ENCODE measurements around the gene USP30.
A peak's percentile ranks its signal among the peaks of the same experiment; 100 is the strongest.
"Not testable (repeated sequence)": the region's sequence is repeated elsewhere in the genome, so short reads cannot be mapped to it uniquely, and the experiment has no call there.

USP30 gene

DNA sequence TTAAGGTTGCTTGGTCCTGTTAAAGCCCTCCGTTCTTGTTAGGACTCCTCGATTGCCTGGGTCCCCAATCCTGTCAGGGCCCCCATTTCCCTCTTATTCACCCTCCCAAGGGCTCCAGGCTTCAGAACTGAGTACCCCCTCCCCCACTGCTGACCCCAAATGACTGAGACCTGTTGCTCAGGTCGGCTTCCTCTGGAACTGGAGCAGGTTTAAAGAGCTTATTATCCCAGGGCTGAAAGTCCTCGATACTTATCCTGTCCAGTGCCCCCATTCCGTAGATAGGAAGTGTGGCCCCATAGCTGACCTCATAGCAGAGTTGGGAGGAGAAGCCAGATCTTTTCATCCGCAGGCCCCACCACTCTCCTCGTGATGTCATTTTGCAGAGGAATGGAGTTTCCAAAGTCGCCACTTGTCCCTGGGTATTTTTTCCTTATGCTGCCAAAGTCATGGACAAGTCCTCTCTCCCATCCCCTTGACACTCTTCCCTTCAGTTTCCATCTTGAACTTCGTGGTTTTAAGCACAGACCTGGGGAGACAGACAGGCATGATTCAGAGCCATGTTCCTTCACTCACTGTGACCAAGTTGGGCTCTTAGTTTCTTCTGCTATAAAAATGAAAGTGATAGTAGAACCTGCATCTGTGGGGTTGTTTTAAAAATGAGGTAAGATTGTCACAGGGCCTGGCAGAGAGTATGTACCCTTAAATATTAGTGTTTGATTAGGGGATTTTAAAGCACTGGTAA is 1.2 kb downstream of the USP30 start:
- no peak for DNase-seq

DNA sequence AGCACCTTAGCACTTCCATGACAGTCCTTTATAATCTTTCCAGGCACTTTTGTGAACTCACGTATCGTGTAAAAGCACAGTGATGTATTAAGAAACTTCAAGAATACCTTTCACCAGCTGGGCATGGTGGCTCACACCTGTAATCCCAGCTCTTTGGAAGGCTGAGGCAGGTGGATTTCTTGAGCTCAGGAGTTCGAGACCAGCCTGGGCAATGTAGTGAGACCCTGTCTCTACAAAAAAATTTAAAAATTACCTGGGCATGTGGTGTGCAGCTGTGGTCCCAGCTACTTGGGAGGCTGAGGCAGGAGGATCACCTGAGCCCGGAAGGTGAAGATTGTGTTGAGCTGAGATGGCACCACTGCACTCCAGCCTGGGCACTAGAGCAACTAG is 1.7 kb downstream of the USP30 start:
- not testable (repeated sequence) for DNase-seq

DNA sequence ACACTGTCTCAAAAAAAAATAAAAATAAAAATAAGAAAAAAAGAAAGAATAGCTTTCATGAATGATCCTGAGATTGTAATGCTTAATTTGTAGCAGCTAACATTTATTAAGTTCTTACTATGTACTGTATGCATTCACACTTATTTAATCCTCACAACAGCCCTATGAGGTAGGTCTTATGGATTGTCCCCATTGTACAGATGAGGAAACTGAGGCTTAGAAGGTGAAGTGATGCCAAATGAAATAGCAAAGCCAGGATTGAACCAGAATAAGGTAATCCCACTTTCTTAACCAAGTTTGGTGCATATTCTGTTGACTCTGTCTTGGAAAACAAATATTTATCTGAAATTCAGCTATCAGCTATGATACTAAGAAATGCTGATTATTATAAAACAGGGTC is 2.1 kb downstream of the USP30 start:
- DNase-seq = no peak

DNA sequence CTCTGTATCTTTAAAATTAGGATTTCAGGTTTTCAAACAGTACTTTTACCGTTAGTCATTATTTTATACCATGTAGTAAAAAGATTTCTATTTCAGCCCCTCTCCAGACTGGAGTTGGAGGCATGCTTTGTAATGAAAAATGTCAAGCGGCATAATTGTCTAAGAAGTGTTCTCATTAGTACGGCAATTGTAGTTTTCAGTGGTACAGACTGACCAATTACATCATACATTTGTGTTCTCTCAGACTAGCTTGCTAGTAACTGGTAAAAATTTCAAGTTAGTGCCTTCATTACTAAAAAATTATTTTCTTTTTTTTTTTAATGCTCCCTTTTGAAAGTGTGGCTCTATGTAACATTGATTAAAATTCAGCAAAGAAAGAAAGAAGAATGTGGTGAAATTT is 4.5 kb downstream of the USP30 start:
- no peak for DNase-seq

DNA sequence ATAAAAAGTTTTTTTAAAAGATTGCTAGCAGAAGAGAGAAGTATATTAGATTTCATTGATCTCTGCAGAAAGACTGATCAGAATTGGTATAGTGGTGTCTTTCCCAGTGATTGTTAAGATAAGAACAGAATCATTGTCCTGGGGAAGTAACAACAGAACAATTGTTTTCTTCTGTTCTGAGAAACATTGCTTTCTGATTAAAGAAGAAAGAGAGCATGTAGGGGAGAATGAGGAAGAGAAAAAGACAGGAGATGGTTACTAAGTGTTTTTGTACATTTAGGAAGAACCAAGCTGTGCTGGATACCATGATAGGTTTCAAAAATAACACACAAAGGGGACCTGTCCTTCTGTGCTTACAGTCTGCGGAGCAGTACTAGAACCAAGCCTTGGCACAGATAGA is 5.0 kb downstream of the USP30 start:
- no peak for DNase-seq

DNA sequence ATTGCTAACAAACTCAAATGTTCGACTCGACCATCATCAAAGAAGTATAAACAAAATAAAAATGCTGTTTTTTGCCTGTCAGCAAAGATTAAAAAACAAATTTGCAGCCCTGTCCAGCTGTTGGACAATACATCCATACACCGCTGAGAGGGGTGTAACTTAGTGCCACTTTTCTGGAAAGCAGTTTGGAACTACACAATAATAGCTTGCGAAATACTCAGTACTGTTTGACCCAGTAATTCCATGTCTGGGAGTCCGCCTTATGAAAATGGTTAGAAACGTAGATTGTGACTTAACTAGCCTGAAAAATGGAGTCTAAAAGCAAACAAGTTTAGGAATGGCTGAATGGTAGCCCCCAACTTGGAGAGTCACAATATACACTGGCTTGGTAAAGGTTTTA is 6.4 kb downstream of the USP30 start:
- DNase-seq = no peak

DNA sequence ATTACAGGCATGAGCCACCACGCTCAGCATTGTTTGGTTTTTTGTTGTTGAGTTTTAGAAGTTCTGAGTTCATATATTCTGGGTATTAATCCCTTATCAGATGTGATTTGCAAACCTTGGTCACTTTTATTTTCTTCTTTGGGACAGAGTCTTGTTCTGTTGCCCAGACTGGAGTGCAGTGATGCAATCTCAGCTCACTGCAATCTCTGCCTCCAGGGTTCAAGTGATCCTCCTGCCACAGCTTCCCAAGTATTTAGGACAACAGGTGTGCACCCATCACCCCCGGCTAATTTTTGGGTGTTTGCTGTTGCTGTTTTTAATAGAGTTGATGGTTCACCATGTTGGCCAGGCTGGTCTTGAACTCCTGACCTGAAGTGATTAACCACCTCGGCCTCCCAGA is 11.8 kb downstream of the USP30 start:
- no peak for DNase-seq

DNA sequence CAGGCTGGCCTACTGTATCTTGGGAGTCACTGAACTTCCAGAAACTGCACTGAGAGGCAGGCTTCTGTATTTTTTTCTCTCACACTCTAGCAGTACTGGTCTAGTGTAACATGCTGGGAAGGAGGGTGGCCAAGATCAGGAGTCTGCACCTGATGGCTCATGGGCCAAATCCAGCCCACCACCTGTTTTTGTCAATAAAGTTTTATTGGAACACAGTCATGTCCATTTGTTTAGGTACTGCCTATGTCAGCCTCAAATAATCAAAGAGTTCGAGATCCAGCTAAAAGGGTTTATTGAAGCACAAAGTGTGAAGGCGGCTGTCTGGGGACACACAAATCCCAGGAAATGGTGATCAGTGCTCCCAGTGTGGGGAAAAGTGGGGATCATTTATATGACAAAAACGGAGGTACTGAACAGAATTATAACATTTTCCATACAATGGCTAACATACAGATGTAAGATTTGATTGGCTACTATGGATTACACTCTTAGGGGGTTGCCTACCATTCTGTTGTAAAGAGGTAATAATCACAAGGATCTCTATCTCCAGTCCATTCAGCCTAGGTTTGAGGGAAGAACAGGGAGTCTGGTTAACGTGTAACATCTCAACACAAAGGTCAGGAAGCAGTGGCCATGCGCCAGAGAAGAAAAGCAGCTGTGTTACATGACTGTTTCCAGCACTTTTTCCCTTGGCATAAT is 12.9 kb downstream of the USP30 start:
- DNase-seq = no peak

DNA sequence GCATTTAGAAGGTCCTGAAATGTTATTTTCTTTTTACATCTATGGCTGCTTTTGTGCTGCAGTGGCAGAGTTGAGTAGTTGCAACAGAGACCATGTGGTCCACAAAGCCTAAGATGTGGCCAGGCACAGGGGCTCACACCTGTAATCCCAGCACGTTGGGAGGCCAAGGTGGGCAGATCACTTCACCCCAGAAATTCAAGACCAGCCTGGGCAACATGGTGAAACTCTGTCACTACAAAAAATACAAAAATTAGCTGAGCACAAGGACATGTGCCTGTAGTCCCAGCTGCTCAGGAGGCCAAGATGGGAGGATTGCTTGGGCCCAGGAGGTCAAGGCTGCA is 13.4 kb downstream of the USP30 start:
- no peak for DNase-seq

DNA sequence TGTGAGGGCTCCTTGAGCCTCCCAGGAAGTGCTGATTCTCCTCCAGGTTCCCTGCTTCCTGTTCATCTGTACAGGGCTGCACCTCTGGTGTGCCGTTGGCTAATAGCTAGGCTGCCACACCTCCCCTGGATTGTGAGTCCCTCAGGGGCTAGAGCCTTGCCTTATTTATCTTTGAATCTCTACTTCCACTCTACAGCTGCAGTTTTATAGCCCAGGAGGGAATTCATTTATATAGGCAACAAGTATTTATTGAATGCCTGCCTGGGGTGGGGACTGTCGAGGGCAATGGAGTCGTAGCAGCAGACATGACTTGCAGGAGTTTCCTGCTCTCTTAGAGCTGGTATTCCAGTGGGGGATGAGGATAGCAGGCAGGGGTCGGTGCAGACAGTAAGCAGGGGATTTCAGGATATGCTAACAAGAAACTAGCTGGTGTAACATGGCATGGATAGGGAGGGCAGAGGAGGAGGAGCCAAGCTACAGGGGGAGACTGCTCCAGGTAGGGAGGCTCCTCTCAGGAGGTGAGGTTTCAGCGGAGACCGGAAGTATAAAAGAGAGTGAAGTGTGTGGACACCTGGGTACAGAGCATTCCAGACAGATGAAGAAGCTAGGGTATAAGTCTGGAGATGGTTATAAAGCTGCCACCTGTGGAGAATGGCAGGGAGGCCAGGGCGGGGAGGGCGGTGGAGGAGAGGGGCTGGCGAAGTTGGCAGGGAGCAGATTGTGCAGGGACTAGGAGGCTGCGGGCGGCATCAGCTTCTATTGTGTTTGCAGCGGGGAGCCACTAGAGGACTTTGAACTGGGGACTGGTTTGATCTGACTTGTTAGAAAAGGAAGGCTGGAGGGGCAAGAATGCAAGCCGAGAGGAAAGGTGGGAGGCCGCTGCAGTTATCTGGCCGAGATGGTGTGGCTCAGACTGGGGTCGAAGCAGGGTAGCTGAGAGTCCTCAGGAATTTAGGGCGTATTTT is 17.2 kb downstream of the USP30 start:
- DNase-seq = no peak

DNA sequence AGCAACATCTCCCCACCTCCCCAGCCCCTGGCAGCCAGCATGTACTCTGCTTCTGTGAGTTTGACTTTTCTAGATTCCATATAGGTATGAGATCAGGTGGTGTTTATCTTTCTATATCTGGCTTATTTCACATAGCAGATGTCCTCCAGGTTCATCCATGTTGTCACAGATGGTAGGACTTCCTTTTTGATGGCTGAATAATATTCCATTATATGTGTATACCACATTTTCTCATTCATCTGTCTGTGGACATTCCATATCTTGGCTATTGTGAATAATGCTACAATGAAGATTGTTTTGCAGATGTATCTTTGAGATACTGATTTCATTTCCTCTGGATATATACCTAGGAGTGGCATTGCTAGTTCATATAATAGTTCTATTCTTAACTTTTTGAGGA is 22.5 kb downstream of the USP30 start:
- DNase-seq = no peak

DNA sequence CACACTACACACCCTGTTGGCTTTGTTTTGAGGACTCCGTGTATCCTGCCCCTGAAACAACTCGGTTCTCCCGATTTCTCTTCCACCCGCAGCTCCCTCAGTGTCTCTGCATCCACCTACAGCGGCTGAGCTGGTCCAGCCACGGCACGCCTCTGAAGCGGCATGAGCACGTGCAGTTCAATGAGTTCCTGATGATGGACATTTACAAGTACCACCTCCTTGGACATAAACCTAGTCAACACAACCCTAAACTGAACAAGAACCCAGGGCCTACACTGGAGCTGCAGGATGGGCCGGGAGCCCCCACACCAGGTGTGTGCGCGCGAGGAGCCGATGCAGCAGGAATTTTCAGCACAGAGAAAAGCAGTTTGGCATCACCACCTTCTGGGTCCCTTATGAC is 30.4 kb downstream of the USP30 start:
- DNase-seq = no peak

DNA sequence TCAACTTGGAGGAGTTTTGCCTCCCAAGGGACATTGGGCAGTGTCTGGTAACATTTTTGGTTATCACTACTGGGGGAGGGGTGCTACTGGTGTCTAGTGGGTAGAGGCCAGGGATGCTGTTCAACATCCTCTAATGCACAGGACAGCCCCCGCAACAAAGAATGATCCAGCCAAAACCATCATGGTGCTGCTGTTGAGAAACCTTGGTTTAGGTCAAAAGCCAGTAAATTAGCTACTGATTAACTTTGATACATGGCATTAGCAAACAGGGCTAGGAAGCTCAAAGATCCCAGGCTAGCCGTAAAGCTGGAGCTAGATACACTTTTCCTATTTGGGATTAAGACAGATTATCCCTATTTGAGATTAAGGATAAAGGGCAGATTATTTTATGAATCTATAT is 32.0 kb downstream of the USP30 start:
- no peak for DNase-seq

DNA sequence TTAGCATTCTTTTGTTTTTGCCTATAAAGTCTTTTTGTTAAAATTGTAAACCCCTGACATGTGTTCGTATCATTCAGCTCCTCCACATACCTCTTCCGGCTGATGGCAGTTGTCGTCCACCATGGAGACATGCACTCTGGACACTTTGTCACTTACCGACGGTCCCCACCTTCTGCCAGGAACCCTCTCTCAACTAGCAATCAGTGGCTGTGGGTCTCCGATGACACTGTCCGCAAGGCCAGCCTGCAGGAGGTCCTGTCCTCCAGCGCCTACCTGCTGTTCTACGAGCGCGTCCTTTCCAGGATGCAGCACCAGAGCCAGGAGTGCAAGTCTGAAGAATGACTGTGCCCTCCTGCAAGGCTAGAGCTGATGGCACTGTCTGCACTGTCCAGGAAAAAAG is 33.2 kb downstream of the USP30 start:
- DNase-seq = no peak

DNA sequence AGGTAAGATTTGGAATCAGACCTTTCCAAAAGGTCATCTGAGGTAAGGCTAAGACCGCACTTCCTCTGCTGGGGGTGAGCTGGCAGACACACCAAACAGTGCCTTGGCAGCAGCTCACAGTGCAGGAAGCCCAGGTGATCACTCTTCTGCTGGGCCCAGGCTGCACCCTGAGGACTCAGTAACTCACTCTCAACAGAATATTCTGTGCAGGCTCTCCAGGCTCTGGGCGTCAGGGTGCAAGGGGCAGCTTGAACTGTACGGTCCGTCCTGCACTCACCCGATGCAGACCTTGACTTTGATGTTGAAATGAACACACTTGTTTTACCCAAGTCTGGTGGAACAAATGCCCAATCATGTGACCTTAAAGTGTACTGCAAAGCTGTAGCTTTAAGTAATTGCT is 34.9 kb downstream of the USP30 start:
- DNase-seq = no peak

DNA sequence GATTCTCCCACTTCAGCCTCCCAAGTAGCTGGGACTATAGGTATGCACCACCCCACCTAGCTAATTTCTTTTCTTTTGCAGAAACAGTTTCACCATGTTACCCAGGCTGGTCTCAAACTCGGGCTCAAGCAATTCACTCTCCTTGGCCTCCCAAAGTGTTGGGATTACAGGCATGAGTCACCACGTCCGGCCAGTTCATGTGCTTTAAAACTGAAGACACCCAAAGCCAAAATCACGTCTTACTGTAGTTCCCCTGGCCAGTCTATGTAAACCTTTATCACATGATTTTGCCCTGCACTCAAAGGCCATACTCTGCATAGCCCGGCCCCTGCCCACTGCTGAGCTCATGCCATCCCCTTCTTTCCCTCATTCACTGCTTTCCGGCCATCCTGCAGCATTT is 36.4 kb downstream of the USP30 start:
- no peak for DNase-seq

DNA sequence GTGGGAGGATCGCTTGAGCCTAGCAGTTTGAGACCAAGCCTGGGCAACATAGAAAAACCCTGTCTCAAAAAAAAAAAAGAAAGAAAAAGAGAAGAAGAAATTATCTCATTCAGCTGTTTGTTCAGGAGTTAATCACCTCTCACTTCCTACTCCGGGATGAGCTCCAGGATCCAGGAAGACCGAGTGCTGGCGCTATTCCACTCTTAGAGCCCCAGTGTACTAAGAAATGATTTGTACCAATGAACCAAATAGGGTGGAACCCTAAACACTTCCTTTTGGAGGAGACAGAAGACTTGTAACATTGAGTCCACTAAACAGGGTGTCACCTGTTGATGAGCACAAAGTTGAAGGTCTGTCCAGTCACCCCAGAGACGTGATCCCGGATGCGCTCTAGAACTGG is 37.3 kb downstream of the USP30 start:
- no peak for DNase-seq

DNA sequence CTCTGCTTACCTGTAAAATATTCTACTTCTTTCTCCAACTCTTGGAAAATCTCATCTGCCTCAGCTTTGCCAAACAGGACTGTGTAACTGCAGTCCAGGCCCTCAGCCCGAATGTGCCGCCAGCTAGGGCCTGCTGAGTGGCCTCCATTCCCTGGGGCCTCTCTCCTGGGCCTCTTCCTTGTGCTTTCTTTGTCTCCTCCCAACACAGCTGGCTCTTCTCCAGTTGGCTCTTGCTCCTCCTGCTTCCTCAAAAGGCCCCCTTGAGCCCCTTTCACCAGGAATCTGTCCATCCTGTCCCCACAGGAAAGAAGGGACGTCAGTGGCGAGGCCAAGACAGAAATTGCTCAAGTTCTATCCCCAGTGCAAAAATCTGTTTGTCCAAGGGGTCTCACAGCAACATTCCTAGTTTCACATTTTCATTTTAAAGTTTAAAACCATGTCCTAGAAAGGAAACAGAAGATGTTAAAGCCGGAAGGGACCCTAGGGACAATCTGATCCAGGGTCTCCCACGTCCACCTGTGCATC is 40.2 kb downstream of the USP30 start:
- no peak for DNase-seq

DNA sequence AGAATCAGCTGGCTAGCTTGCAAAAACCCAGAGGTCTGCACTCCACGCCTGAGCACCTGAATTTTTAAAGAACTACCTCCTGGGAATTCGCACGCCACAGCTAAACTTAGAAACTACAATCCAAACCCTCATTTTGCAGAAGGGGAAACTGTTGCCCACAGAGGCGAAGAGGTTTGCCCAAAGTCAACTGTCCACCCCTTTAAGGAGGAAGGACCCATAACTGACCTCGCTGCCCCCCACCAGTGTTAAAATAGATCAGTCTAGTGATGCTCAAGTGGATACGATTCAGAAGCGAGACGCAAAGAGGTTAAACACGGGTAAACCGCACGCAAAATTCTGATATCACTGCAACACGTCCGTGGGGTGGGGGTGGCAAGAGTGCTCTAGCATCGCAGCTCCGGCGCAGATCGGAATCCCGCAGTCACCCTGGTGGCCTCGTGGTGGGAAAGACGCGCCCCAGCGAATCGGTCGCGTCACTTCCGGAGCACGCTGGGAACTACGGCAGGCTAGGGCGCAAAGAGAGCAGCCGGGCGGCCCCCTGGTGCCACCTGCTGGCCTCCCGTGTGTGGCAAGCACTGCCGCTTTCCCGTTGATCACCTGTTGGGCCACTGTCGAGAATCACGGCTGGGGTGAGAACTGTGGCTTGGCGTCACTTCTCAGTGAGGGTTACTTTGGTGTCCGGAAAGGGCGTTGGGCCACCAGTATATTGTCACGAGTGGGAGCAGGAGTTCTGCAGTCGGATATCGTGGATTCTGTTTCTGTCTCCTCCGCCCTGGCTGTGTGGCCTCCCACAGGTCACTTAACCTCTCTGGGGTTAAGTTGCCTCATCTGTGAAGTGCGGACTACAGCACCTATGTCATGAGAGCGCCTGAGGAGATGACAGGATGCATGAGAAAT is 40.9 kb downstream of the USP30 start, which contains the start of gene ALKBH2:
Gene ALKBH2, minus strand, starts transcription at position 451 of the 897 bp plus-strand sequence. CDS start 686 bp downstream, outside the sequence.
- peak; percentile 56 for DNase-seq

DNA sequence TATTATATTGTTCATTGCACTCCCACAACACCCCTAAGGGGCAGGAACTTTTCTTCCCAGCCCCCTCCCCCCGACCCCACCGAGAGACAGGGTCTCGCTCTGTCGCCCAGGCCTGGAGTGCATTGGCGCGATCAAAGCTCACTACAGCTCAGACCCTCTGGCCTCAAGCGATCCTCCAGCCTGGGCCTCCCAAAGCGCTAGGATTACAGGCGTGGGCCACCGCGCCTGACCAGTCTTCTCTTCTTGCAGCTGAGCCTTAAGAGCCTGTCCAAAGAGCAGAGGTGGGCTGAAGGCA is 44.7 kb downstream of the USP30 start:
- no peak for DNase-seq

DNA sequence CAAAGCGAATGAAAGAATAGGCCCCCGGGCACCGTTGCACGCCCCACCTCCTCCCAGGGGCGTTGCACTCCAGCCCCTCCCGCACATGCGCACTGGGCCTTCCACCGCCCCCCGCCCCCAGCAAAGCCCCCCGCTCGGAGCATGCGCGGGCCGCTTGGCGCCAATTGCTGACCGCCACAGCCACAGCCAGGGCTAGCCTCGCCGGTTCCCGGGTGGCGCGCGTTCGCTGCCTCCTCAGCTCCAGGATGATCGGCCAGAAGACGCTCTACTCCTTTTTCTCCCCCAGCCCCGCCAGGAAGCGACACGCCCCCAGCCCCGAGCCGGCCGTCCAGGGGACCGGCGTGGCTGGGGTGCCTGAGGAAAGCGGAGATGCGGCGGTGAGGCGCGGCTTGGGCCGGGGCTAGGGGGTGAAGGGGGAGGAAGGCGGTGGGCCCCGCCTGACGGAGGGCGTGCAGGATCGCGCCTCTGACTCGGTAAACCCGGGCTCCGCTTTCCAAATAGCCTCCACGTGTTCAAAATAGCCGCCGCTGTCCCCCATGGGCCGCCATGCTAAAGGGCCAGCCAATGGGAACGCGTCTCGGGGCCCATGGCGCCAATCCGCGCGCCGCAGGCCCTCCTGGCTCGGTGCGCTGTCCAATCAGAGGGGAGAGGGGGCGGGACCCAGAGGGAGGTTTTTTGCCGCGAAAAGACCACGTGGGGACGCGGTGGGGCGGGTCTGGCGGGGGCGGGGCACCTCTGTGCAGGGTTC is 45.2 kb downstream of the USP30 start, which contains the start of gene UNG:
Gene UNG, plus strand, starts transcription at position 163 of the 748 bp plus-strand sequence. Its CDS starts 83 bp downstream, at position 246.
- DNase-seq = peak; percentile 55

DNA sequence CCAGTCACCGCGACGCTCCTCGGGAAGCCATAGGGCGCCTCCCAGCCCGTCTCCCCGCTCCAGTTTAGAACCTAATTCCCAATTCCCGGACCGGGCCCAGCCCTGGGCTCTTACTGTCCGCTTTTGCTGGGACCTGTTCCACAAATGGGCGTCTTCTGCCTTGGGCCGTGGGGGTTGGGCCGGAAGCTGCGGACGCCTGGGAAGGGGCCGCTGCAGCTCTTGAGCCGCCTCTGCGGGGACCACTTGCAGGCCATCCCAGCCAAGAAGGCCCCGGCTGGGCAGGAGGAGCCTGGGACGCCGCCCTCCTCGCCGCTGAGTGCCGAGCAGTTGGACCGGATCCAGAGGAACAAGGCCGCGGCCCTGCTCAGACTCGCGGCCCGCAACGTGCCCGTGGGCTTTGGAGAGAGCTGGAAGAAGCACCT is 45.8 kb downstream of the USP30 start:
- DNase-seq = no peak

Measured in NCI-H2081 treated with DMSO at 0.1 percent for 48 hours (cell line).